Tongue (tissue), 2 donors: ENCODE results near the gene TPD52L1. TPM values are rescaled to one million over a fixed set of nuclear protein-coding genes. Genes with fewer than 3 reads are reported as not detected.
"Not testable (repeated sequence)": the region's sequence is repeated elsewhere in the genome, so short reads cannot be mapped to it uniquely, and the experiment has no call there.

Source experiments
- DNase-seq: peaks from one replicate; pipeline ENCODE4 v3.0.0-alpha.2; 2015
- total RNA-seq: library from RNA; depleted of rRNA; stranded (reverse); fragments of >200 nt; gene quantifications from one replicate; pipeline ENCODE4 v1.2.3, GENCODE V29; 2014

Gene TPD52L1
- total RNA-seq, 1 donor from 2014 or later: 75.4 TPM

- no peak for DNase-seq
Measured at GRCh38 chr6:125273965-125274364, 120.4 kb downstream of the TPD52L1 start.

DNA sequence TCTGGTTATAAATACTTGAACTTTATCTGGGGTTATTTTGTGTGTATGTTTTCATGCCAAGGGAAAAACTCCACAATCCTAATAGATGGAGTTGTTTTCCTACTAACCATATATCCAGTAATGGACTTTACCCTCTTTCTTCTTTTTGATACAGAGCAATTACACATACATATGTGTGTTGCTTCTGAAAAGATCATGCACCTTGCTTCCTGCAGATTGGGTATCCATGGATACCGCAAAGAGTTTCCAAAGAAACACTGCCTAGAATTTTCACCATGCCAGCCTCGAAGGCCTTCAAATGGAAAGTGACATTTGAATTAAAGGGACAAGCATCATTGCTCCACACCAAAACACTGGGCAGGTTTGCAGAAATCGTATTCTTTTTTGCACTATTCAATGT, 121.4 kb downstream of the TPD52L1 start:
- no peak for DNase-seq

- DNase-seq: no peak
Measured at GRCh38 chr6:125275779-125276178, 122.2 kb downstream of the TPD52L1 start.

DNA sequence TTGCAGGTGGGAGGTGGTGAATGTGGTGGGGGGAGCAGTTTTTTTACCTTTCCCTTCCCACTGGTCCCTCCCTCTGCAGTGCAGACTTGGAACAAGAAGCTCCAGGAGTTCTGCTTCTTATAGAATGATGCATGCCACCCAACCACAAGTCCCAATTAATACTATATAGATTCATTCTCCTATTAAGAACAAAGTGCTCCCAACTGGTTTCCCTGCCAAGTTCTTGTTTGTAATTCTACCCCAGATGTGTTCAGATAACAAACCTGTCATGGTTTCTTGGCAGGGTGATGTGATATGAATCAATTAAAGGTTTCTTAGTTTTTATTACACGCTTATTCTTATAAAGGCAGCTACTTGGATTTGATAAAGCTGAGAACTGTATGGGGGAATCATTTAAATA, 124.3 kb downstream of the TPD52L1 start:
- DNase-seq: no peak

- DNase-seq: no peak
Measured at GRCh38 chr6:125279961-125280360, 126.4 kb downstream of the TPD52L1 start.

DNA sequence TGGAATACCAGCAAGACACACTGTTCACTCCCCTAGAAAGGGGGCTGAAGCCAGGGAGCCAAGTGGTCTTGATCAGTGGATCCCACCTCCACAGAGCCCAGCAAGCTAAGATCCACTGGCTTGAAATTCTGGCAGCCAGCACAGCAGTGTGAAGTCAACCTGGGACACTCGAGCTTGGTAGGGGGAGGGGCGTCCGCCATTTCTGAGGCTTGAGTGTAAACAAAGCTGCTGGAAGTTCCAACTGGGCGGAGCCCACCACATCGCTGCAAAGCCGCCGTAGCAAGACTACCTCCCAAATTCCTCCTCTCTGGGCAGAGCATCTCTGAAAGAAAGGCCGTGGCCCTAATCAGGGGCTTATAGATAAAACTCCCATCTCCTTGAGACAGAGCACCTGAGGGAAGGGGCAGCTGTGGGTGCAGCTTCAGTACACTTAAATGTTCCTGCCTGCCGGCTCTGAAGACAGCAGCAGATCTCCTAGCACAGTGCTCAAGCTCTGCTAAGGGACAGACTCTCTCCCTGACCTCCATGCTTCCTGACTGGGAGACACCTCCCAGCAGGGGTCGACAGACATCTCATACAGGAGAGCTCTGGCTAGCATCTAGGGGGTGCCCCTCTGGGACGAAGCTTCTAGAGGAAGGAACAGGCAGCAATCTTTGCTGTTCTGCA, 126.9 kb downstream of the TPD52L1 start:
- not testable (repeated sequence) for DNase-seq

DNA sequence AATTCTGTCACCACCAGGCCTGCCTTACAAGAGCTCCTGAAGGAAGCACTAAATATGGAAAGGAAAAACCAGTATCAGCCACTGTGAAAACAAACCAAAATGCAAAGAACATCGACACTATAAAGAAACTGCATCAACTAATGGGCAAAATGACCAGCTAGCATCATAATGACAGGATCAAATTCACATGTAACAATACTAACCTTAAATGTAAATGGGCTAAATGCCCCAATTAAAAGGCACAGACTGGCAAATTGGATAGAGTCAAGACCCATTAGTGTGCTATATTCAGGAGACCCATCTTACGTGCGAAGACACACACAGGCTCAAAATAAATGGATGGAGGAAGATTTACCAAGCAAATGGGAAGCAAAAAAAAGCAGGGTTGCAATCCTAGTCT, 128.9 kb downstream of the TPD52L1 start:
- not testable (repeated sequence) for DNase-seq

DNA sequence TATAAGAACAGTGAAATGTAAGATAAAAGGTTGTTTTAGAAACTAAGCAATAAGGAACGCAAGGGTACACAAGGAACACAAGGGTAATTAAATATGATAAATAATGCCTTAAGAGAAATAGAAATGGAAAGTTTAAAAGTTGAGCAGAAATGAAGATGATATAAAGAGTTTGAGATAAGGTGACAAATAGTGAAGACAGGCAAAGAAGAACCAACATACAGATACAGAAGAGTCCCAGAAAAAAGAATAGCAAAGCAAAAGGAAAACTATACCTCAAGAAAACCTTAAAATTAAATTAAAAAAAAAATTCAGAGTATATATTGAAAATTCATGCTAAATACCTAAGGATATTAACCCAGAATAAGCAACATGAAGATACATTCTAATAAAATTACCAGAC, 131.8 kb downstream of the TPD52L1 start:
- DNase-seq: no peak

DNA sequence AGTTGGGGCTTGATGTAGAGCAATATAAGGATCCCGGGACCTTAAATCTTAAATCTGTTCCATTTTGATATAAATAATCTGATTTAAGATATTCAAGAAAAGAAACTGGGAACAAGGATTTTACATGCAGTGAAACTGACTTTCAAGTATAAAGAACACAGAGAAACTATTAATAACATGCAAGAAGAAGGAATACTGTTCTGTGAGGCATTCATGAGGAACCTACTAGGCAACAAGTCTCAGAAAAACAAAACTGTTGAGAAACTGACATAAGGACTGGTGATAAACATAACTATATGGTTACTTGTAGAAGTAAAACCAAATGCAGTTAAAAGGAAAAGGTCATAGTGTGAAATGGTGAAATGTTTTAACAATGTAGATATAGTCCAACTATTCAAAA, 132.4 kb downstream of the TPD52L1 start:
- no peak for DNase-seq

DNA sequence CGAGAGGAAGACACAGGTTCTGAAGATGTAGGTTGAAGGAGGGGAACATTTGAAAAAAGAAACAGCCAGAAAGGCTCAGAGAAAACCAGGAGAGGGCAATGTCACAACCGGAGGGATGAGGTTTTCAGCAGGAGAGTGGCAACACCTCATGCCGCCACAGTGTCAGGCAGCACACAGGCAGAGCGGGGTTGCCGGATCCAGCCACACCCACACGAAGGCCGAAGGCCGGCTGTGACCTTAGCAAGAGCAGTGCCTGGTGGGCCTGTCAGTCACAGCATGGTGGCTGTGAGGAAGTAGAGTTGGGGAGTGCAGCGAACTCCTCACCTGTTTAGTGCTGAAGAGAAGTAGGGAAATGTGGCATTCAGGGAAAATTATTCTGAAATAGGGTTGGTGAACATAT, 134.1 kb downstream of the TPD52L1 start:
- DNase-seq: no peak

GRCh38 chr6:125293587-125293986, 140.0 kb downstream of the TPD52L1 start:
- DNase-seq: no peak

GRCh38 chr6:125294036-125294435, 140.5 kb downstream of the TPD52L1 start:
- DNase-seq: no peak

GRCh38 chr6:125294925-125295324, 141.4 kb downstream of the TPD52L1 start:
- peak; percentile 31 for DNase-seq

- DNase-seq: no peak
Measured at GRCh38 chr6:125296471-125296870, 142.9 kb downstream of the TPD52L1 start.

- DNase-seq: no peak
Measured at GRCh38 chr6:125299257-125299656, 145.7 kb downstream of the TPD52L1 start.

- no peak for DNase-seq
Measured at GRCh38 chr6:125300992-125301434, 147.4 kb downstream of the TPD52L1 start.

DNA sequence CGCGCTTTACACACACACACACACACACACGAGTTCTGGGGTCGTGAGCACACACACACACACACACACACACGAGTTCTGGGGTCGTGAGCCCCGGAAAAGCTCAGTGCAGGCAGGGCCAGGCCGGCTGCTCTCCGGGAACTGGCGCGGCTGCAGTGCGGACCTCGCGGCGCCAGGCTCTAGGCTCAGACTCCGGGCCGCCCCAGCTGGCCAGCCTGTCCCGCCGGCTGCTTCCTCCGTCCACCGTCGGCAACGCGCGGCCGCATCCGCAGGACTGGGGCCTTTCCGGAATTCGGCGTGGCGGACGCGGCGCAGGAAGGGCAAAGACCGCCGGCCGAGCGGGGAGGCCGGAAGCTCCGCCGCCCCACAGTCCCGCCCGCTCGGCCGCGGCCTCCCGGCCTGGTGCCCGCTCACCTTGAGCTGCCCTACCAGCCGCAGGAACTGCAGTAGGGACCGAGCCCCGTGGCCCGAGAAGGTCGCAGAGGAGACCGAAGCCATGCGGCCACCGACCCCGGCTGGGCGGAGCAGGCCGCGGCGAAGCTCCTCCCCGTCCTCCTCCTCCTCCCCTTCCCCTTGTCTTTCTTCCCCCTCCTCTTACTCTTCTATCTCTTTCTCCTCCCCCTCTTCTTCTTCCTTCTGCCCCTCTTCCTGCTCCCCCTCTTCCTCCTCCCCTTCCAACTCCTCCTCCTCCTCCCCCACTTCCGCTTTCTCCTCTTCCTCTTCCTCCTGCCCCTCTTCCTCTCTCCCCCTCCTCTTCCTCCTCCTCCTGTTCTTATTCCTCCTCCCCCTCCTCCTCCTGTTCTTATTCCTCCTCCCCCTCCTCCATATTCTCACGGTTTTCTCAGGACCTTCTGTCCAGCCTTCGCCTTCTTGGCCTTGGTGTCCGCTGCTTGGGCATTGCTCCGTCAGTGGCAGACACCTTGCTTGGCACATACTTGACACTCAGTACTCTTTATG, 148.1 kb downstream of the TPD52L1 start, which contains the start of gene HDDC2:
Gene HDDC2 (minus strand): TSS at position 533 of the 957 bp plus-strand sequence. CDS start 35 bp downstream, at position 498.
- DNase-seq: peak; percentile 78

GRCh38 chr6:125302840-125303511, 149.4 kb downstream of the TPD52L1 start:
- DNase-seq: no peak

GRCh38 chr6:125303512-125303854, 149.9 kb downstream of the TPD52L1 start:
- DNase-seq: no peak

DNA sequence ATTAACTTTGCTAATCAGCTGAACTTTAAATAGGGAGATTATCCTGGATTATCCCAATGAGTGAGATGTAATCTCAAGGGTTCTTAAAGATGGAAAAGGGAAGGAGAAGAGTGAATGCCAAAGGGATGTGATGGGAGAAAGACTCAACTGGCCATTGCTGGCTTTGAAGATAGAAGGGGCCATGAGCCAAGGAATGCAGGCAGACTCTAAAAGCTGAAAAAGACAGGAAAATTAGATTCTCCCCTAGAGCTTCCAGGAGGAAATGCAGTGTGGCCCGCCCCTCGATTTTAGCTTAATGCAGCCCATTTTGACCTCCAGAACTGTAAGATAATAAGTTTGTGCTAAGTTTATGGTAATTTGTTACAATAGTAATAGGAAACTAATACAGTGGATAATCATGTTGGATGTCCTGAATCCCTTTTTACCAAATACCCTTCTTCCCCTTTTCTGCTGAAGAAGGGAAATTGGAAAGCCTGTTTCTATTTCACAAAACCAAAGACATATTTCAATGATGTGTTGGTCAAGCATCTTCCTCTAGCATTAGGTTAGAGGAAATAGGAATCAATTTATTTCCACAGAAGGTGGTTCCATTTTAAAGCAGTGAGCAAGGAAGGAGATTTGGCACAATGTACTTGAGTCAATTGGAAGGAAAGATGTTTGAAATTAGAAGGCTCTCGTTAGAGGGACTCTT, 151.5 kb downstream of the TPD52L1 start:
- no peak for DNase-seq

DNA sequence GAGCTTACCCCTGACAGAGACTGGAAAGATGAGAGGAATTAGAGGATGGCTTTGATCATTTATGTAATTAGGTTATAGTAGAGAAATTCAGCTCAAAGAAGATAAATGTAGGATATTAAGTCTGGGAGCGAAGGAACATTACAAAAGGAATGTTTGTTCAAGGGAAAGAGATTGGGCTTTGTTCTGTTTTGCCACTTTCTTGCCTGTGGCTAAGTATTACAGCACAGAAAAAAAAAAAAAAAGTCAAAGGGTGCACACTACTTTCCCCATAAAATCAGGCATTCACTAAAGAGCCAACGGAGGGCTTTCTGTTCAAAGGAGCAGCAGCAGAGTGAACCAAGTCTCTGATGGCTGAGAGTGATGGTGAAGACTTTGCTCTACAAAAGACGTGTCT, 153.2 kb downstream of the TPD52L1 start:
- no peak for DNase-seq

- DNase-seq: no peak
Measured at GRCh38 chr6:125307150-125307838, 153.7 kb downstream of the TPD52L1 start.
